ENCODE measurements around the gene ARHGAP20. TPM values are rescaled to one million over a fixed set of nuclear protein-coding genes. Genes with fewer than 3 reads are reported as not detected.
"Not testable (repeated sequence)": the region's sequence is repeated elsewhere in the genome, so short reads cannot be mapped to it uniquely, and the experiment has no call there.

ARHGAP20 gene
- total RNA-seq, 3 donors from 2014 or later: 1.6 to 3.9 (median 2.8) TPM

GRCh38 chr11:110621826-110622225 is 90.4 kb downstream of the ARHGAP20 start:
- no peaks in the 10 kb centered on the region for H3K36me3 ChIP-seq (ENCODE audit: low read depth)
- ATAC-seq (no peak), DNase-seq (no peak)
- H3K4me1 ChIP-seq (ENCODE audit: low read depth): no peaks in the 10 kb centered on the region
- no peak overlapping the region for H3K4me3 ChIP-seq
- TF ChIP-seq CTCF (IDR thresholded peaks at IDR 0.05): no peak
- H3K9me3 ChIP-seq: no peaks in the 10 kb centered on the region
- intact Hi-C loops (cut with DNase I, micrococcal nuclease): no loop called here

GRCh38 chr11:110619366-110619765 is 92.9 kb downstream of the ARHGAP20 start:
- DNase-seq; H3K4me3 ChIP-seq; H3K4me1 ChIP-seq (ENCODE audit: low read depth); intact Hi-C loops (cut with DNase I, micrococcal nuclease); H3K9me3 ChIP-seq; ATAC-seq; H3K36me3 ChIP-seq (ENCODE audit: low read depth): not testable (repeated sequence)

GRCh38 chr11:110614031-110614430 is 98.2 kb downstream of the ARHGAP20 start:
- ATAC-seq (no peak), DNase-seq (no peak)
- TF ChIP-seq CTCF (IDR thresholded peaks at IDR 0.05): no peak
- H3K9me3 ChIP-seq: no peaks in the 10 kb centered on the region
- H3K4me3 ChIP-seq: no peak overlapping the region
- H3K36me3 ChIP-seq (ENCODE audit: low read depth): no peaks in the 10 kb centered on the region
- intact Hi-C loops (cut with DNase I, micrococcal nuclease): no loop called here
- no peaks in the 10 kb centered on the region for H3K4me1 ChIP-seq (ENCODE audit: low read depth)

- ATAC-seq (no peak), DNase-seq (no peak)
- no peaks in the 10 kb centered on the region for H3K9me3 ChIP-seq
- no peak for TF ChIP-seq CTCF (IDR thresholded peaks at IDR 0.05)
- no peak overlapping the region for H3K4me3 ChIP-seq
- H3K36me3 ChIP-seq (ENCODE audit: low read depth): no peaks in the 10 kb centered on the region
- intact Hi-C loops (cut with DNase I, micrococcal nuclease): no loop called here
- H3K4me1 ChIP-seq (ENCODE audit: low read depth): no peaks in the 10 kb centered on the region
These were observed 98.9 kb downstream of the ARHGAP20 start for GRCh38 chr11:110613197-110613918.

GRCh38 chr11:110606415-110606814 is 105.8 kb downstream of the ARHGAP20 start:
- Histone ChIP-seq H3K9me3 (no peaks in the 10 kb centered on the region), H3K4me3 (no peak overlapping the region), H3K4me1 (ENCODE audit: low read depth) (no peaks in the 10 kb centered on the region), H3K36me3 (ENCODE audit: low read depth) (no peaks in the 10 kb centered on the region)
- TF ChIP-seq CTCF (IDR thresholded peaks at IDR 0.05): no peak
- ATAC-seq (no peak), DNase-seq (no peak)
- intact Hi-C loops (cut with DNase I, micrococcal nuclease): no loop called here

GRCh38 chr11:110601936-110602335 is 110.3 kb downstream of the ARHGAP20 start:
- Histone ChIP-seq H3K36me3 (ENCODE audit: low read depth) (no peaks in the 10 kb centered on the region), H3K9me3 (no peaks in the 10 kb centered on the region), H3K4me3 (no peak overlapping the region), H3K4me1 (ENCODE audit: low read depth) (no peaks in the 10 kb centered on the region)
- TF ChIP-seq CTCF (IDR thresholded peaks at IDR 0.05): no peak
- no peak for DNase-seq
- intact Hi-C loops (cut with DNase I, micrococcal nuclease): no loop called here
- no peak for ATAC-seq

Data from mucosa of descending colon (tissue), 3 donors.